ENCODE results near the gene ABHD12. TPM values are rescaled to one million over a fixed set of nuclear protein-coding genes. Genes with fewer than 3 reads are reported as not detected.

Gene ABHD12
- total and polyA plus RNA-seq, 4 donors = 46.1 to 108 (median 86.6) TPM

- peaks cover 7% of the 10 kb centered on the region for H3K4me1 ChIP-seq (ENCODE audit: control insufficient read depth, insufficient read depth, low read length)
- DNase-seq (ENCODE audit: low read depth in 4 of 6, low spot score in 6 of 6) = no peak
- H3K27me3 ChIP-seq (ENCODE audit: control insufficient read depth, insufficient read depth, low read length) = no peaks in the 10 kb centered on the region
- H3K4me3 ChIP-seq (ENCODE audit: low read depth, low read length) = no peak overlapping the region
- no peaks in the 10 kb centered on the region for H3K9me3 ChIP-seq (ENCODE audit: control insufficient read depth, insufficient read depth, low read length)
- H3K36me3 ChIP-seq (ENCODE audit: control insufficient read depth, insufficient read depth, low read length) = peaks cover 12% of the 10 kb centered on the region
- H3K27ac ChIP-seq (ENCODE audit: low read depth, low read length) = no peak overlapping the region
- WGBS (ENCODE audit: insufficient coverage) = 77% methylated on average over 4 of the region's 7 CpGs
Measured at GRCh38 chr20:25327521-25328235, 63.0 kb downstream of the ABHD12 start.

GRCh38 chr20:25325997-25326396, 64.6 kb downstream of the ABHD12 start:
- H3K27me3 ChIP-seq (ENCODE audit: control insufficient read depth, insufficient read depth, low read length) = no peaks in the 10 kb centered on the region
- no peaks in the 10 kb centered on the region for H3K9me3 ChIP-seq (ENCODE audit: control insufficient read depth, insufficient read depth, low read length)
- H3K36me3 ChIP-seq (ENCODE audit: control insufficient read depth, insufficient read depth, low read length) = peaks cover 16% of the 10 kb centered on the region
- peaks cover 16% of the 10 kb centered on the region for H3K4me1 ChIP-seq (ENCODE audit: control insufficient read depth, insufficient read depth, low read length)
- DNase-seq (ENCODE audit: low read depth in 4 of 6, low spot score in 6 of 6) = no peak
- H3K4me3 ChIP-seq (ENCODE audit: low read depth, low read length) = no peak overlapping the region
- WGBS (ENCODE audit: insufficient coverage) = no CpG with 5 or more reads among the region's 2 CpGs
- no peak overlapping the region for H3K27ac ChIP-seq (ENCODE audit: low read depth, low read length)

- H3K4me1 ChIP-seq (ENCODE audit: control insufficient read depth, insufficient read depth, low read length) = peaks cover 25% of the 10 kb centered on the region
- WGBS (ENCODE audit: insufficient coverage) = 62% methylated on average over 2 of the region's 3 CpGs
- no peak for DNase-seq (ENCODE audit: low read depth in 4 of 6, low spot score in 6 of 6)
- H3K27ac ChIP-seq (ENCODE audit: low read depth, low read length) = no peak overlapping the region
- H3K36me3 ChIP-seq (ENCODE audit: control insufficient read depth, insufficient read depth, low read length) = peaks cover 16% of the 10 kb centered on the region
- no peaks in the 10 kb centered on the region for H3K27me3 ChIP-seq (ENCODE audit: control insufficient read depth, insufficient read depth, low read length)
- no peaks in the 10 kb centered on the region for H3K9me3 ChIP-seq (ENCODE audit: control insufficient read depth, insufficient read depth, low read length)
- no peak overlapping the region for H3K4me3 ChIP-seq (ENCODE audit: low read depth, low read length)
Measured at GRCh38 chr20:25325073-25325472, 65.6 kb downstream of the ABHD12 start.

GRCh38 chr20:25324412-25324811, 66.2 kb downstream of the ABHD12 start:
- H3K4me1 ChIP-seq (ENCODE audit: control insufficient read depth, insufficient read depth, low read length) = peaks cover 31% of the 10 kb centered on the region
- no peaks in the 10 kb centered on the region for H3K27me3 ChIP-seq (ENCODE audit: control insufficient read depth, insufficient read depth, low read length)
- H3K9me3 ChIP-seq (ENCODE audit: control insufficient read depth, insufficient read depth, low read length) = no peaks in the 10 kb centered on the region
- H3K4me3 ChIP-seq (ENCODE audit: low read depth, low read length) = no peak overlapping the region
- peaks cover 22% of the 10 kb centered on the region for H3K36me3 ChIP-seq (ENCODE audit: control insufficient read depth, insufficient read depth, low read length)
- 80% methylated on average over 5 of the region's 5 CpGs for WGBS (ENCODE audit: insufficient coverage)
- DNase-seq (ENCODE audit: low read depth in 4 of 6, low spot score in 6 of 6) = no peak
- H3K27ac ChIP-seq (ENCODE audit: low read depth, low read length) = no peak overlapping the region

GRCh38 chr20:25323496-25324246, 67.0 kb downstream of the ABHD12 start:
- no peaks in the 10 kb centered on the region for H3K27me3 ChIP-seq (ENCODE audit: control insufficient read depth, insufficient read depth, low read length)
- H3K4me1 ChIP-seq (ENCODE audit: control insufficient read depth, insufficient read depth, low read length) = peaks cover 33% of the 10 kb centered on the region
- H3K4me3 ChIP-seq (ENCODE audit: low read depth, low read length) = no peak overlapping the region
- no peak overlapping the region for H3K27ac ChIP-seq (ENCODE audit: low read depth, low read length)
- 93% methylated on average over 8 of the region's 12 CpGs for WGBS (ENCODE audit: insufficient coverage)
- DNase-seq (ENCODE audit: low read depth in 4 of 6, low spot score in 6 of 6) = no peak
- peaks cover 17% of the 10 kb centered on the region for H3K36me3 ChIP-seq (ENCODE audit: control insufficient read depth, insufficient read depth, low read length)
- H3K9me3 ChIP-seq (ENCODE audit: control insufficient read depth, insufficient read depth, low read length) = no peaks in the 10 kb centered on the region

GRCh38 chr20:25321991-25322390, 68.6 kb downstream of the ABHD12 start:
- WGBS (ENCODE audit: insufficient coverage) = no CpG with 5 or more reads among the region's 4 CpGs
- H3K27ac ChIP-seq (ENCODE audit: low read depth, low read length) = no peak overlapping the region
- peaks cover 47% of the 10 kb centered on the region for H3K4me1 ChIP-seq (ENCODE audit: control insufficient read depth, insufficient read depth, low read length)
- peaks cover 25% of the 10 kb centered on the region for H3K36me3 ChIP-seq (ENCODE audit: control insufficient read depth, insufficient read depth, low read length)
- no peaks in the 10 kb centered on the region for H3K27me3 ChIP-seq (ENCODE audit: control insufficient read depth, insufficient read depth, low read length)
- DNase-seq (ENCODE audit: low read depth in 4 of 6, low spot score in 6 of 6) = peak in 1 of 6 donors; percentile 35
- no peak overlapping the region for H3K4me3 ChIP-seq (ENCODE audit: low read depth, low read length)
- no peaks in the 10 kb centered on the region for H3K9me3 ChIP-seq (ENCODE audit: control insufficient read depth, insufficient read depth, low read length)

GRCh38 chr20:25321262-25321831, 69.3 kb downstream of the ABHD12 start:
- WGBS (ENCODE audit: insufficient coverage) = no CpG with 5 or more reads among the region's 5 CpGs
- Histone ChIP-seq H3K27me3 (ENCODE audit: control insufficient read depth, insufficient read depth, low read length) (no peaks in the 10 kb centered on the region), H3K9me3 (ENCODE audit: control insufficient read depth, insufficient read depth, low read length) (no peaks in the 10 kb centered on the region), H3K4me3 (ENCODE audit: low read depth, low read length) (no peak overlapping the region), H3K27ac (ENCODE audit: low read depth, low read length) (peak overlapping the region; percentile 29), H3K4me1 (ENCODE audit: control insufficient read depth, insufficient read depth, low read length) (peaks cover 47% of the 10 kb centered on the region), H3K36me3 (ENCODE audit: control insufficient read depth, insufficient read depth, low read length) (peaks cover 30% of the 10 kb centered on the region)
- peak in 1 of 6 donors; percentile 9 for DNase-seq (ENCODE audit: low read depth in 4 of 6, low spot score in 6 of 6)

- H3K27ac ChIP-seq (ENCODE audit: low read depth, low read length) = no peak overlapping the region
- H3K4me1 ChIP-seq (ENCODE audit: control insufficient read depth, insufficient read depth, low read length) = peaks cover 47% of the 10 kb centered on the region
- H3K4me3 ChIP-seq (ENCODE audit: low read depth, low read length) = no peak overlapping the region
- WGBS (ENCODE audit: insufficient coverage) = 70% methylated on average over 12 of the region's 13 CpGs
- H3K27me3 ChIP-seq (ENCODE audit: control insufficient read depth, insufficient read depth, low read length) = no peaks in the 10 kb centered on the region
- DNase-seq (ENCODE audit: low read depth in 4 of 6, low spot score in 6 of 6) = no peak
- H3K36me3 ChIP-seq (ENCODE audit: control insufficient read depth, insufficient read depth, low read length) = peaks cover 38% of the 10 kb centered on the region
- H3K9me3 ChIP-seq (ENCODE audit: control insufficient read depth, insufficient read depth, low read length) = no peaks in the 10 kb centered on the region
Measured at GRCh38 chr20:25320035-25320800, 70.4 kb downstream of the ABHD12 start.

GRCh38 chr20:25319241-25320034, 71.2 kb downstream of the ABHD12 start:
- 67% methylated on average over 11 of the region's 11 CpGs for WGBS (ENCODE audit: insufficient coverage)

More at GRCh38 chr20:25319241-25320034, 71.2 kb downstream of the ABHD12 start:
- no peaks in the 10 kb centered on the region for H3K27me3 ChIP-seq (ENCODE audit: control insufficient read depth, insufficient read depth, low read length)
- no peak for DNase-seq (ENCODE audit: low read depth in 4 of 6, low spot score in 6 of 6)
- no peak overlapping the region for H3K4me3 ChIP-seq (ENCODE audit: low read depth, low read length)
- H3K4me1 ChIP-seq (ENCODE audit: control insufficient read depth, insufficient read depth, low read length) = peaks cover 47% of the 10 kb centered on the region
- H3K9me3 ChIP-seq (ENCODE audit: control insufficient read depth, insufficient read depth, low read length) = no peaks in the 10 kb centered on the region
- H3K36me3 ChIP-seq (ENCODE audit: control insufficient read depth, insufficient read depth, low read length) = peaks cover 43% of the 10 kb centered on the region
- H3K27ac ChIP-seq (ENCODE audit: low read depth, low read length) = peak overlapping the region; percentile 33
